ENCODE data around the gene GNAQ. TPM values are rescaled to one million over a fixed set of nuclear protein-coding genes. Genes with fewer than 3 reads are reported as not detected.

GNAQ gene
- total RNA-seq, 1 experiment from 2014 or later = 48.6 TPM

- Histone ChIP-seq H3K27ac (ENCODE audit: insufficient read length, low read depth, low read length) (no peak overlapping the region), H4K20me1 (ENCODE audit: control insufficient read depth, insufficient read depth, insufficient read length) (no peaks in the 10 kb centered on the region), H3K18ac (ENCODE audit: insufficient read length, low read depth, low read length) (no peak overlapping the region)
These were observed 173.9 kb downstream of the GNAQ start for GRCh38 chr9:77857513-77858259.

More at GRCh38 chr9:77857513-77858259, 173.9 kb downstream of the GNAQ start:
- Histone ChIP-seq H4K8ac (replicated peaks; ENCODE audit: insufficient read length, low read depth, low read length) (no peak overlapping the region), H3K4me2 (ENCODE audit: insufficient read depth, insufficient read length, low read length) (no peak overlapping the region), H3K4ac (ENCODE audit: low read depth, low read length) (no peak overlapping the region), H3K23ac (ENCODE audit: insufficient read length, low read depth, low read length) (no peak overlapping the region), H3T11ph (ENCODE audit: low read length) (no peak overlapping the region), H2AK5ac (ENCODE audit: insufficient read length, low read length) (no peak overlapping the region), H3K4me1 (ENCODE audit: insufficient read depth, low read length) (peaks cover 3% of the 10 kb centered on the region; the same call in 1 of the 2 replicates), H3K27me3 (ENCODE audit: insufficient read depth, low read length) (no peaks in the 10 kb centered on the region), H3K56ac (ENCODE audit: insufficient read length, low read depth, low read length) (no peak overlapping the region), H3K23me2 (ENCODE audit: insufficient read length, low read depth, low read length, poor library complexity, severe bottlenecking) (no peaks in the 10 kb centered on the region), H3K9me3 (ENCODE audit: control insufficient read depth, low read depth, low read length) (peaks cover 10% of the 10 kb centered on the region), H3K79me2 (ENCODE audit: insufficient read depth, low read length) (no peaks in the 10 kb centered on the region), H2BK12ac (ENCODE audit: insufficient read length, low read depth, low read length) (no peak overlapping the region), H3K79me1 (ENCODE audit: insufficient read depth, low read depth, low read length, poor library complexity, severe bottlenecking) (no peaks in the 10 kb centered on the region), H2BK5ac (ENCODE audit: insufficient read length, low read length) (no peak overlapping the region), H4K5ac (ENCODE audit: insufficient read length, low read depth, low read length) (no peak overlapping the region), H4K91ac (ENCODE audit: insufficient read length, low read depth, low read length) (no peak overlapping the region), H2BK120ac (ENCODE audit: low read depth, low read length, poor library complexity, severe bottlenecking) (no peak overlapping the region), H3K9ac (ENCODE audit: extremely low read depth, insufficient read length, low read length) (no peak overlapping the region), H2AFZ (ENCODE audit: low read length) (no peak overlapping the region), H2BK20ac (ENCODE audit: low read depth, low read length, poor library complexity, severe bottlenecking) (no peak overlapping the region), H3K14ac (ENCODE audit: insufficient read depth, low read length) (no peak overlapping the region), H2BK15ac (ENCODE audit: low read depth, low read length) (no peak overlapping the region)
- Mint-ChIP-seq H3K4me1 (peaks cover 16 to 22% of the 10 kb centered on the region in 2 experiments), H3K9me3 (peaks cover 17 to 27% of the 10 kb centered on the region in 2 experiments), H3K27ac (no peak overlapping the region), H3K4me3 (no peak overlapping the region), H3K36me3 (ENCODE audit: insufficient read depth in 1 of 3, low read depth in 3 of 3) (peaks cover 25 to 33% (median 28%) of the 10 kb centered on the region in 3 experiments), H3K27me3 (ENCODE audit: low read depth) (no peaks in the 10 kb centered on the region)
- TF ChIP-seq CTCF (conservative IDR thresholded peaks at IDR 0.05) = no peak
- WGBS (ENCODE audit: extremely low coverage, insufficient read length, low lambda C conversion rate) = 100% methylated on average over 1 of the region's 2 CpGs
- DNase-seq = no peak
